Neural progenitor cell (in vitro differentiated cells): ENCODE data around the gene HES3.

Experiments used
- EZH2 ChIP-seq: fragments of 200-600 bp; sonication (generic); IDR thresholded peaks from 2 replicates; pipeline ENCODE4 v1.6.1; 2017; ENCODE audit warnings: antibody characterized with exemption, mild to moderate bottlenecking, moderate library complexity
- EZH2phosphoT487 ChIP-seq: fragments of 200-600 bp; sonication (generic); IDR thresholded peaks from 2 replicates; pipeline ENCODE4 v1.6.1; 2017; ENCODE audit warnings: antibody characterized with exemption
- TF ChIP-seq, protein P1 (sequence below): fragments of 200-600 bp; sonication (generic); IDR thresholded peaks from 2 replicates; pipeline ENCODE4 v1.5.1; 2017; ENCODE audit warnings: antibody characterized with exemption, mild to moderate bottlenecking

DNA sequence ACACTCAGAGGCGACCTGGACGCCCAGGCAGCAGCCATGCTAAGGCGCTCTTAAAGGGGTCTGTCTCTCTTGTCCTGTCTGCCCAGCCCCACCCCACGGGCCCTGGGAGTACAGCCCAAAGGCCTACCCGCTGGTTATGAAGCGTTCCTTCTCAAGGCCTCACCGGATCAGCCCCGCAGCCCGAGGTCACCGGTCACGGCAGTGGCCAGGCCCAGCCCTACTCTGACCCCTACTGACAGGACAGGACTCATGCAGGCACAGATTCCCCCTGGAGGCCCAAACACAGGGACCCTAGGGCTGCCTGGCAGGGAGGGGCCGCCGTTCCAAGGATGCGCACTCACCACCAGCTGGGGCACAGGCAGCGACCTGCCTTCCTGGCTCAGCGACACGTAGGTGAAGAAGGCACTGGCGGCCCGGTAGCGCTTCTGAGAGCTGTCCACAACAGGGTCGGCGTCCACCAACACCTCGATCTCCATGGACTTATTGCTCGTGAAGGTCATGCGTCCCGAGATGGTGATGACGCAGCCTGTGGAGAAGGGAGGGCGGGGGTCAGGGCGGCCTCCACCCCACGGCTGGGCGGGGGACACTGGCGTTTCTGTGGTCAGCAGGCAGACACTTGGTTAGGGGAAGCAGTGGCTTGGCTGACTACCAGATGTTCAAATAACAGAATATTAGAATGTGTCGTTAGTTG is 36.9 kb downstream of the HES3 start:
- TF ChIP-seq, protein P1, sequence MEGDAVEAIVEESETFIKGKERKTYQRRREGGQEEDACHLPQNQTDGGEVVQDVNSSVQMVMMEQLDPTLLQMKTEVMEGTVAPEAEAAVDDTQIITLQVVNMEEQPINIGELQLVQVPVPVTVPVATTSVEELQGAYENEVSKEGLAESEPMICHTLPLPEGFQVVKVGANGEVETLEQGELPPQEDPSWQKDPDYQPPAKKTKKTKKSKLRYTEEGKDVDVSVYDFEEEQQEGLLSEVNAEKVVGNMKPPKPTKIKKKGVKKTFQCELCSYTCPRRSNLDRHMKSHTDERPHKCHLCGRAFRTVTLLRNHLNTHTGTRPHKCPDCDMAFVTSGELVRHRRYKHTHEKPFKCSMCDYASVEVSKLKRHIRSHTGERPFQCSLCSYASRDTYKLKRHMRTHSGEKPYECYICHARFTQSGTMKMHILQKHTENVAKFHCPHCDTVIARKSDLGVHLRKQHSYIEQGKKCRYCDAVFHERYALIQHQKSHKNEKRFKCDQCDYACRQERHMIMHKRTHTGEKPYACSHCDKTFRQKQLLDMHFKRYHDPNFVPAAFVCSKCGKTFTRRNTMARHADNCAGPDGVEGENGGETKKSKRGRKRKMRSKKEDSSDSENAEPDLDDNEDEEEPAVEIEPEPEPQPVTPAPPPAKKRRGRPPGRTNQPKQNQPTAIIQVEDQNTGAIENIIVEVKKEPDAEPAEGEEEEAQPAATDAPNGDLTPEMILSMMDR = peak; percentile 61
- TF ChIP-seq EZH2 (no peak), EZH2phosphoT487 (no peak)
